GM12878 (cell line): ENCODE results near the gene WWC2. TPM values are rescaled to one million over a fixed set of nuclear protein-coding genes. Genes with fewer than 3 reads are reported as not detected.

Experiments
- ATAC-seq: fragments of 200-7000 bp; cut with Tn5 transposase; 3 replicates; pipeline ENCODE4 v1.9.1; 2020; ENCODE audit warnings: mild to moderate bottlenecking, moderate library complexity
- BruUV-seq: library from RNA; stranded (reverse); fragments of 400-500 nt; replicated peaks from 2 replicates; lab custom pipeline; 2021; lab: Mats Ljungman, UMichigan
- CTCF ChIA-PET: fragments of 300-600 bp; sonication (Branson Sonifier 250); formaldehyde crosslinking; extraction: SDS; loops from one replicate; lab custom pipeline; 2021; ENCODE audit warnings: inconsistent platforms; lab: Yijun Ruan, JAX
- POLR2A ChIA-PET: fragments of 350-600 bp; formaldehyde crosslinking; extraction: SDS; loops from one replicate; lab custom pipeline; 2021; ENCODE audit warnings: inconsistent platforms; lab: Charles Lee
- RAD21 ChIA-PET: fragments of 300-600 bp; sonication (Branson Sonifier 250); formaldehyde crosslinking; loops from one replicate; lab custom pipeline; 2023; ENCODE audit warnings: antibody characterized with exemption; ENCODE audit not compliant: unreplicated experiment; lab: Charles Lee
- SMC1A ChIA-PET: fragments of 300-600 bp; sonication (Branson Sonifier 250); formaldehyde crosslinking; loops from one replicate; lab custom pipeline; 2023; ENCODE audit not compliant: unreplicated experiment, uncharacterized antibody; lab: Charles Lee
- DNase-seq: peaks from one replicate; pipeline ENCODE4 v3.0.0-alpha.2; 2011; ENCODE audit warnings: low read depth, low spot score
- FAIRE-seq: peaks from 3 replicates; lab custom pipeline; 2011; peaks lifted over from hg19 to GRCh38; lab: Jason Lieb, UNC
- H2AFZ ChIP-seq: 2 replicates; pipeline ENCODE4 v1.6.0; 2011; ENCODE audit warnings: low read depth, low read length, control low read depth; ENCODE audit not compliant: control insufficient read depth
- H3K27ac ChIP-seq: 2 replicates; pipeline ENCODE4 v1.5.1; 2011; ENCODE audit warnings: control low read depth; ENCODE audit not compliant: control insufficient read depth, insufficient read depth
- H3K27me3 ChIP-seq, 2 experiments: replicated peaks in 1 of 2; 2 replicates each; pipeline versions ENCODE4 v1.6.0 to v1.6.1; 2011; ENCODE audit warnings: low read length in 1 of 2; ENCODE audit not compliant: control insufficient read depth in 2 of 2, insufficient read depth in 2 of 2
- H3K36me3 ChIP-seq, 2 experiments: 2 replicates each; pipeline ENCODE4 v1.5.1; 2011; ENCODE audit warnings: low read length in 1 of 2; ENCODE audit not compliant: control insufficient read depth in 2 of 2, insufficient read depth in 2 of 2
- H3K4me1 ChIP-seq: 2 replicates; pipeline ENCODE4 v1.6.1; 2011; ENCODE audit warnings: mild to moderate bottlenecking, low read length, moderate library complexity, mixed read lengths; ENCODE audit not compliant: control insufficient read depth, insufficient read depth
- H3K4me2 ChIP-seq: 2 replicates; pipeline ENCODE4 v1.6.0; 2011; ENCODE audit warnings: control low read depth; ENCODE audit not compliant: control insufficient read depth, insufficient read depth
- H3K4me3 ChIP-seq: fragments of 200-600 bp; sonication (generic); 2 replicates; pipeline ENCODE4 v1.5.1; 2016
- H3K79me2 ChIP-seq: 2 replicates; pipeline ENCODE4 v1.6.0; 2011; ENCODE audit warnings: low read length; ENCODE audit not compliant: control insufficient read depth, insufficient read depth
- H3K9ac ChIP-seq: 2 replicates; pipeline ENCODE4 v1.8.0; 2011; ENCODE audit warnings: low read length, control low read depth, mixed read lengths; ENCODE audit not compliant: control insufficient read depth, insufficient read depth
- H3K9me3 ChIP-seq: replicated peaks from 3 replicates; pipeline ENCODE4 v1.5.1; 2011; ENCODE audit warnings: mild to moderate bottlenecking, low read length; ENCODE audit not compliant: control insufficient read depth, insufficient read depth
- H4K20me1 ChIP-seq: 2 replicates; pipeline ENCODE4 v1.6.0; 2011; ENCODE audit not compliant: control insufficient read depth, insufficient read depth
- CBX5 ChIP-seq: sonication (generic); IDR thresholded peaks from 2 replicates; pipeline ENCODE4 v1.6.1; 2016; ENCODE audit warnings: low read depth, moderate library complexity, mild to moderate bottlenecking, inconsistent platforms
- CEBPB ChIP-seq, 2 experiments: fragments of 150-350 bp in 1 of 2; IDR thresholded peaks; 2 replicates each; pipeline ENCODE4 v1.6.1; 2012 to 2014; ENCODE audit warnings: low read depth in 2 of 2, low read length in 2 of 2, borderline replicate concordance in 1 of 2, inconsistent platforms in 1 of 2
- CHD4 ChIP-seq: fragments of 200-600 bp; sonication (generic); IDR thresholded peaks from 2 replicates; pipeline ENCODE4 v1.6.1; 2016; ENCODE audit warnings: mild to moderate bottlenecking
- IRF4 ChIP-seq: IDR thresholded peaks from 2 replicates; pipeline ENCODE4 v1.6.1; 2011; ENCODE audit warnings: low read depth, low read length
- JUND ChIP-seq: IDR thresholded peaks from 2 replicates; pipeline ENCODE4 v1.6.1; 2012; ENCODE audit warnings: low read depth, mild to moderate bottlenecking, low read length, improper control_type of control experiment, moderate library complexity
- MXI1 ChIP-seq: fragments of 150-350 bp; IDR thresholded peaks from 2 replicates; pipeline ENCODE4 v1.6.1; 2011; ENCODE audit warnings: low read depth, mild to moderate bottlenecking, inconsistent platforms, low read length, improper control_type of control experiment
- PAX5 ChIP-seq: IDR thresholded peaks from 2 replicates; pipeline ENCODE4 v1.6.1; 2011; ENCODE audit warnings: low read depth, low read length, borderline replicate concordance
- POU2F2 ChIP-seq: IDR thresholded peaks from 3 replicates; pipeline ENCODE4 v1.6.1; 2011; ENCODE audit warnings: low read depth, mild to moderate bottlenecking, low read length, borderline replicate concordance
- SIN3A ChIP-seq: IDR thresholded peaks from 2 replicates; pipeline ENCODE4 v1.6.1; 2012; ENCODE audit warnings: low read depth, low read length, improper control_type of control experiment
- SMAD1 ChIP-seq: fragments of 450-650 bp; IDR thresholded peaks from 2 replicates; pipeline ENCODE4 v1.6.1; 2018; ENCODE audit warnings: mild to moderate bottlenecking, low read depth; ENCODE audit not compliant: partially characterized antibody
- SMC3 ChIP-seq: IDR thresholded peaks from 2 replicates; pipeline ENCODE4 v1.6.1; 2011; ENCODE audit warnings: low read length, improper control_type of control experiment, borderline replicate concordance
- SP1 ChIP-seq: IDR thresholded peaks from one replicate; pipeline ENCODE4 v1.6.1; 2011; ENCODE audit warnings: low read depth, low read length
- SRF ChIP-seq, 2 experiments: IDR thresholded peaks; 2 replicates each; pipeline ENCODE4 v1.6.1; 2011; ENCODE audit warnings: low read depth in 2 of 2, low read length in 2 of 2, mild to moderate bottlenecking in 1 of 2, moderate library complexity in 1 of 2
- TAF1 ChIP-seq: IDR thresholded peaks from 2 replicates; pipeline ENCODE4 v1.6.1; 2011; ENCODE audit warnings: mild to moderate bottlenecking, low read depth, low read length, borderline replicate concordance
- TCF3 ChIP-seq: IDR thresholded peaks from 2 replicates; pipeline ENCODE4 v1.6.1; 2012; ENCODE audit warnings: low read depth, mild to moderate bottlenecking, low read length, borderline replicate concordance; ENCODE audit not compliant: insufficient read depth
- YBX1 ChIP-seq: fragments of 450-650 bp; IDR thresholded peaks from 2 replicates; pipeline ENCODE4 v1.6.1; 2016; ENCODE audit warnings: antibody characterized with exemption
- WGBS: methylation state at CpG from one replicate; pipeline ENCODE4 v1.1.6; 2016; ENCODE audit warnings: low lambda C conversion rate; ENCODE audit not compliant: insufficient replicate concordance, insufficient coverage; ENCODE audit errors: missing lambda C conversion rate; 5-methylcytosine and 5-hydroxymethylcytosine counted together
- in situ Hi-C: fragments of 300-500 bp; cut with MboI; formaldehyde crosslinking; loops from 9 replicates; pipeline ENCODE4 v1.14.3; 2018; ENCODE audit warnings: mixed read lengths
- intact Hi-C: fragments of 100-400 bp; cut with micrococcal nuclease; formaldehyde crosslinking; loops from one replicate; pipeline ENCODE4 v1.14.2; 2022; ENCODE audit not compliant: unreplicated experiment
- polyA plus RNA-seq, 11 experiments: library from polyadenylated mRNA; depleted of rRNA in 4 of 11; unstranded in 6 of 11; stranded (reverse) in 5 of 11; fragments of >200 nt; fragmentation: Nextera tagmentation in 4 of 11; fragmentation: Illumina TruSeq in 1 of 11; extraction: Ambion mirVana in 4 of 11; extraction: Trizol in 1 of 11; gene quantifications; 1 replicate in 1 of 11; 2 replicates in 10 of 11; pipeline versions ENCODE4 v1.2.1 to v1.2.3, GENCODE V29; 2011 to 2016; ENCODE audit warnings: inconsistent platforms in 2 of 11, missing spikeins in 2 of 11, low read depth in 1 of 11
- total RNA-seq, 4 experiments: library from RNA; depleted of rRNA in 3 of 4; stranded (reverse); fragments of >200 nt in 3 of 4; fragmentation: Illumina TruSeq in 1 of 4; extraction: Trizol in 1 of 4; gene quantifications; 2 replicates each; pipeline versions ENCODE4 v1.2.1 to v1.2.3, GENCODE V29; 2013 to 2021

Gene WWC2
- total and polyA plus RNA-seq, 10 of the 15 experiments (the other 5 are each of a cell fraction or from before 2014, with no cell fraction given), result 0.02 to 0.72 (median 0.06) TPM; not detected in 3

GRCh38 chr4:183204793-183205192 lies 105.7 kb downstream of the WWC2 start:
- no peak for DNase-seq
- Histone ChIP-seq H3K4me3 (no peak overlapping the region), H3K9ac (no peak overlapping the region), H4K20me1 (no peaks in the 10 kb centered on the region), H3K27ac (no peak overlapping the region), H3K4me2 (no peak overlapping the region), H3K27me3 (peaks cover 0 to 3% of the 10 kb centered on the region in 2 experiments; a peak in 1 of 4 replicates), H3K36me3 (no peaks in the 10 kb centered on the region), H3K4me1 (no peaks in the 10 kb centered on the region), H3K9me3 (no peaks in the 10 kb centered on the region), H3K79me2 (no peaks in the 10 kb centered on the region), H2AFZ (no peak overlapping the region)
- ChIA-PET SMC1A (interaction anchor here (1.3 kb wide), 1 partner anchor 35 kb away, joined by 3 read pairs; no protein-coding TSS in a partner anchor), RAD21 (no interaction called here), CTCF (interaction anchor here (1.3 kb wide), 1 partner anchor 152 kb away, joined by 3 read pairs; no protein-coding TSS in a partner anchor), POLR2A (interaction anchor here (0.6 kb wide), 1 partner anchor 1468 kb away, joined by 3 read pairs; no protein-coding TSS in a partner anchor)
- intact Hi-C loops (no loop called here), in situ Hi-C loops (no loop called here)
- no peak for ATAC-seq
- FAIRE-seq, result no peak
- BruUV-seq, result no TSS peak
- no peak for TF ChIP-seq PAX5
- no peak for TF ChIP-seq TCF3
- no peak for TF ChIP-seq SIN3A
- TF ChIP-seq SMAD1, result no peak
- TF ChIP-seq CHD4, result no peak
- no peak for TF ChIP-seq JUND
- 28% methylated on average over 2 of the region's 2 CpGs for WGBS

GRCh38 chr4:183205193-183205592 lies 106.1 kb downstream of the WWC2 start:
- Histone ChIP-seq H3K9ac (no peak overlapping the region), H2AFZ (no peak overlapping the region), H3K4me1 (no peaks in the 10 kb centered on the region), H3K36me3 (no peaks in the 10 kb centered on the region), H3K9me3 (no peaks in the 10 kb centered on the region), H3K79me2 (no peaks in the 10 kb centered on the region), H3K4me3 (no peak overlapping the region), H3K27me3 (peaks cover 0 to 3% of the 10 kb centered on the region in 2 experiments; a peak in 1 of 4 replicates), H3K4me2 (no peak overlapping the region), H3K27ac (no peak overlapping the region), H4K20me1 (no peaks in the 10 kb centered on the region)
- ChIA-PET CTCF (interaction anchor here (1.3 kb wide), 1 partner anchor 152 kb away, joined by 3 read pairs; no protein-coding TSS in a partner anchor), SMC1A (interaction anchor here (0.6 to 1.3 kb wide), 2 partner anchors 36 to 70 kb away, joined by 3 read pairs; no protein-coding TSS in a partner anchor), POLR2A (interaction anchor here (0.6 kb wide), 1 partner anchor 1467 kb away, joined by 3 read pairs; no protein-coding TSS in a partner anchor), RAD21 (no interaction called here)
- ATAC-seq (no peak), FAIRE-seq (no peak), DNase-seq (no peak)
- BruUV-seq, result no TSS peak
- intact Hi-C loops, result no loop called here
- in situ Hi-C loops, result no loop called here
- 0% methylated on average over 2 of the region's 2 CpGs for WGBS
- TF ChIP-seq SRF (IDR thresholded peaks at IDR 0.05; ENCODE audit: low read depth in 2 of 2, low read length in 2 of 2), result no peak
- TF ChIP-seq YBX1, result no peak
- TF ChIP-seq MXI1, result no peak
- no peak for TF ChIP-seq SP1
- no peak for TF ChIP-seq SMC3
- no peak for TF ChIP-seq CEBPB (IDR thresholded peaks at IDR 0.05; ENCODE audit: borderline replicate concordance in 1 of 2, low read depth in 2 of 2, low read length in 2 of 2)
- TF ChIP-seq IRF4, result no peak
- TF ChIP-seq CBX5, result no peak
- no peak for TF ChIP-seq TAF1
- TF ChIP-seq POU2F2, result no peak
